Measurements from ENCODE around the gene PTPRM.

The PTPRM gene

DNA sequence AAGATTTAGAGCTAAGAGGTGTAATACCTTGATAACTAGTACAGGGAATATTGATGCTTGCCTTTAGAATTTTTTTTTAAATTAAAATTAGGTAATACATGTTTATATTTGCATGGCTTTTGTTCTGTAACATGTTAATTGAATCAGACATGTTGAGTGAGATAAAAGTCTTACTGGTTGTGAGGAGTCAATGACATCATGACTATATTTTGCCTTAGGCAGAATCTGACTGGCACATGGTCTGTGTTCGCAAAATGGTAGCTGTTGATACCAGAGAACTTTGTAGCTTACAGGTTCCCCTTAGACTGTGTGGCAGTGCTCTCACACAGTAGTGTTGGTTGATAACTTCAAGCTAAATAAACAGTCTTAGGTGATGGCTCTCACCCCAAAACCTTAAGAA, 199.7 kb downstream of the PTPRM start:
- no peak for DNase-seq

DNA sequence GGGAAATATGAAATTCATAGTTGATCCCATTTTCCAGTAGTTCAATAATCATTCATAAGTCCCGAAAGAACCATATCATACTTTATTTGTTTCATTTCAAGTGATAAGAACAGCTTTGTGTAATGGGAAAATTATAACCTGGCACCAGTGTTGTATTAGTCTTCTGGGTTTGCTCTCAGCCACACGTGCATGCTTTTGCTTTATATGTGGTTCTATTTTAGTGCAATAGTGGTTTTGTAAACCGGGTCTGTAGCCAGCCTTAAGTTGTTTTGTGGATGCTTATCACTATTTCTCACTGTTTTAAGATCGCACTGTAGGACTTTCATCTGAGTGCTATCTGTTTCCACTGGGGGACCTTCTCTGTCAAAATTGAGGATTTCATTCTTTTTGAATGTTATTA, 203.8 kb downstream of the PTPRM start:
- no peak for DNase-seq

- DNase-seq: no peak
These were observed 205.4 kb downstream of the PTPRM start for GRCh38 chr18:7772510-7772888.

- no peak for DNase-seq
These were observed 205.8 kb downstream of the PTPRM start for GRCh38 chr18:7772951-7773350.

DNA sequence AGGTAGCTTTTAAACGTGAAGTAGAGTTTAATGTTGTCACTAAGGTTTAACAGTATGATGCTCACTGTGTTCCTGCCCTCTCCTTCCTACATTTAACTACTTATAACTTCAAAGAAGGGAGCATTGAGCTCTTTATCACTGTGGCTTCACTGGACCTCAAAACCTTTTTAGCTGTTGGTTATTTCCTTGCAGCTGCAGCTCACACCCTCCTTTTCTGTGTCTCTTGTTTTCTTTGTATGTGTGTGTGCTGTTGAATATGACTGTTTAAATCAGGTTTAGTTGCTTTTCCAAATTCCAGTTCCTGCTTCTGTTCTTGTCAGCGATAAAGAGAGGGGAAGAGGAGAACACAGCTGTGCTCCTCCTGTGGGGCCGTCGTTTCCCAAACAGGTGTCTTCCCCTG, 208.0 kb downstream of the PTPRM start:
- no peak for DNase-seq

GRCh38 chr18:7775843-7776242, 208.7 kb downstream of the PTPRM start:
- no peak for DNase-seq

- DNase-seq: no peak
These were observed 211.1 kb downstream of the PTPRM start for GRCh38 chr18:7778181-7778580.

GRCh38 chr18:7779211-7779610, 212.1 kb downstream of the PTPRM start:
- no peak for DNase-seq

DNA sequence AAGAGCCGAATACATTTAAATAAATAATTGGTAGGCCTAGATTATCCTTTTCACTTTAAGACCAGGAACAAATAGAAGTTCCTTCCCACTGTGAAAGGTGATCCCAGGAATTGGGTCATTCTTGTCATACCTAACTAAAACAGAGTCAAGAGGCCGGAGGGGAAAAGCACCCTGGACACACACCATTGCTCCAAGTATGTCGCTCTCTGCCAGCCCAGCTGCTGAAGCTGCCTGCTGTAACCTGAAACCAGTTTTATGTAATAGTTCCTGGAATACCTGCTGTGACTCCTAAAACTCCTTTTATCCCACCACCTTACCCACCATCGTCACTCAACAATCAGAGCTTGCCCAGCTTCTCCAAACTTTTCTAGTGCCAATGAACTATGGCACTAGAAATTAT, 217.1 kb downstream of the PTPRM start:
- DNase-seq: no peak

DNA sequence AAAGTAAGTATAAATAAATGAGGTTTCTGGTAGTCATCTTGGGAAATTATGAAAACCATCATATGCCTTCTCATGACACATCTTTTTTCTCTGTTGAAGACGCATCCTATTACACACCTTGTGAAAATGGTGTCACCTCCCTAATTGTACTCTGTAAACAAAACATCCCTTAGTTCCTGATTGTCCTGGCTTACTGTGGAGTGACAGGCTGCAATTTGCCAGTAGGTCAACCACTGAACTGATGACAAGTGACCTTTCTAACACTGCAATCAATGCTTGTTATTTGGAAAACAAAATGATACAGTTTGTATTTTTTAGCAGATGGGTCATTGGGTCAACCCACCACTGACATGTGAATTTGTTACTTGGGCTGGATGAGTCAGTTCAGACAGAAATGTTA, 219.5 kb downstream of the PTPRM start:
- DNase-seq: no peak

GRCh38 chr18:7787339-7787738, 220.2 kb downstream of the PTPRM start:
- DNase-seq: no peak

- DNase-seq: no peak
These were observed 222.9 kb downstream of the PTPRM start for GRCh38 chr18:7789856-7790552.

DNA sequence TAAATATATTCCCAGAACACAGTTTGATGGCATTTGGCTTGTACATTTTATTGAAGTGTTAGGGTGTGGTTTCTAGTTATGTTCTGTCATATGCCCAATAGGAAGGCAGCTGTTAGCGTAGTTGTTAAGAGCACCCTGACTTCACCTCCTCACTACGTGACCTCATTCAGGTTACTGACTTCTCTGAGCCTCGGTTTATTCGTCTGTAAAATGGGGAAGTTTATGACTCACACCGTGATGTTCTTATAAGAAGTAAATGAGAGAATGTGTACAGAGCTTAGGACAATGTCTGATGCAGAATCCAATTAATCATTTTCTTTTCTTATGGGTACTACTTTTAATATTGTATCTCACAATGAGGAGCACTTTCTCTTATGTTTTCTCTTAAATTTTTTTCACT, 226.0 kb downstream of the PTPRM start:
- no peak for DNase-seq

DNA sequence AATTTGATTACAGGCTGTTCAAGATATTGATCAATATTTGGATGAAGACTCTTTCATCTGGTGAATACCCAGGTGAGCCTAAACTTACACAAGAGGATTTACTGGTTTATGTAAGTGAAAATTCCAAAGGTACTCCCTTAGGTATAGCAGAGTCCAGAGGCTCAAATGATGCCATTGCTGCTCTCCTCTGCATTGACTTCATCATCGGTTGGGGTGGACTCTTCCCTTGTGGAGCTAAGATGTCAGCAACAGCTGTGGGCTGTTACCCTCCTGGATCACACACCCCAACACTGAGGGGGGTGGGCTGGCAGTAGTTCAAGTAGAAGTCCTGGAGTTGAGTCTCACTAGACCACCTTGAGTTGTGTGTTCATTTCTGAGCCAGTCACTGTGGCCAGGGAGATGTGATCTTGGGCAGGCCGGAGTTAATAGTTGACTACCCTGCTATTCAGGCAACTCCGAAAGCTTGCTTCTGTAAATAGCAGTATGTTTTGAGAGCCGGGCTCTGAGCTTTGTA, 236.9 kb downstream of the PTPRM start:
- no peak for DNase-seq

GRCh38 chr18:7805096-7805495, 238.0 kb downstream of the PTPRM start:
- DNase-seq: no peak

DNA sequence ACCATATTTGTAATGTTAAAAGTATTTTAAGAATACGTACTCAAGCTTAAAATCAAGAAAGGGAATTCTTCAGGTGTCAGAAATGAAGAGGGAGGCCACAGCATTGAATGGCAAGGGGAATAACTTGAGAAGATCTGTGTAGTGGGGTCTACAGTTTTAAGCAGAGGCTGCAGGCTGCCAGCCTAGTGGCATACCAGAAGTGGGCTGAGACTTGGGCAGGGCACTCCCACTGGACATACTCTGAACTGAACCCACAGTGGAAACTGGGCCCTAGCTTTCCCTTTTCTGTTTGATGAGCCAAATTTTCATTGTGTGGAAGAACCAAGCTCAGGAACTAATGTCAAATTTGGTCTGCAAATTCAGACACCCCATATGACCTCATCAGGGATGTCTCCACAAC, 238.8 kb downstream of the PTPRM start:
- DNase-seq: no peak

DNA sequence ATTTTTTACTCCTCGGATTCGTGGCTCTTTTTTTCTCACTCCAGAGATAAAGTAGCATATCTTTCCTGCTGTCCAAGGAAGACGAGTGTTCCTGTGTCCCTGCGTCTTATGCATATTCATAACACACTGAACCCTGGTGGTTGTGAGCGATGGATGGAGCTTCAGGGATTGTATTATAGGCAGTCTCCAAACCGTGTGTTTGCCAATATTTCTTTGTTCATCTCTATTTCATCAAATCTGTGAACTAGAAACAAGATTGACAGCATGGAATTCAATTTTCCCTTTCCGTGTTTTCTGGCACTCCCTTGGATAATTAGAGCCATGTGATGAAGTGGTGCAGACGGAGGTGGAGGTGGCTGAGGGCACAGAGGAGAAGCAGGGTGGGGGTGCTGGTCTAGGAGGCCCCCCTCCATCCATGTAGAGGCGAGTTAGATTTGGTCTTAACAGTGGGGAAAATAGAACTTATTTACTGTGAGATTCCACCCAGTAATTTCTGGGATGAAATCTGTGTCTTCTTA, 240.9 kb downstream of the PTPRM start:
- DNase-seq: no peak

GRCh38 chr18:7808992-7809391, 241.9 kb downstream of the PTPRM start:
- no peak for DNase-seq

- DNase-seq: no peak
These were observed 242.3 kb downstream of the PTPRM start for GRCh38 chr18:7809455-7809854.

- DNase-seq: no peak
These were observed 242.9 kb downstream of the PTPRM start for GRCh38 chr18:7809978-7810377.

DNA sequence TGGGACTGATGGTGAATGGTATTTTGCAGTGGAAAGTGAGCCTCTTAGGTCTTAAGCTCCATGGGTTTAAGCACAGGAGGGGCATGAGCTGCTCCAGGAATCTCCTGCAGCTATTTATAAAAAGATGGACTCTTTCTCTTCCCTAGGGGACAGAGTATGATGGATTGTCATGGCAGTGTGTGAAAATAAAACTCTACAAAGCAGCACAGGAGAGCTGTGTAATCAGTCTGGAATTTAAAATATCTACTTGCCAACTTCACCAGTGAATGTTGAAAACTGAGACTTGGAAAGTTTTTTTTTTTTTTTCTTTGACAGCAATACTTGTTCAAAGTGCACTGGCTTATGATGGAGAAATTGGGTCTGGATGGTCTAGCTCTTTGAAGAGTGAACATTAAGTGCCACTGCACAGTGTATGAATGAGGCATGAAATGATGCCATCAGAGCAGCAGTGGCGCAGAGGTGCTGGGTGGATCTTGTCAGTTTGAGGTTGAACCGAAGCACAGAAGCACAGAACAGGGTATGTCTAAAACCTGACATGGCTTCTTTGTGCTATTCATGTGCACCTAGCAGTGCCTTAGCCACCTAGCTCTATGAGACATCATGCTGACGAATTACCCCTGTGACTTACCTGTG, 245.4 kb downstream of the PTPRM start:
- DNase-seq: no peak

GRCh38 chr18:7813131-7813530, 246.0 kb downstream of the PTPRM start:
- DNase-seq: no peak

GRCh38 chr18:7814754-7815315, 247.7 kb downstream of the PTPRM start:
- no peak for DNase-seq

DNA sequence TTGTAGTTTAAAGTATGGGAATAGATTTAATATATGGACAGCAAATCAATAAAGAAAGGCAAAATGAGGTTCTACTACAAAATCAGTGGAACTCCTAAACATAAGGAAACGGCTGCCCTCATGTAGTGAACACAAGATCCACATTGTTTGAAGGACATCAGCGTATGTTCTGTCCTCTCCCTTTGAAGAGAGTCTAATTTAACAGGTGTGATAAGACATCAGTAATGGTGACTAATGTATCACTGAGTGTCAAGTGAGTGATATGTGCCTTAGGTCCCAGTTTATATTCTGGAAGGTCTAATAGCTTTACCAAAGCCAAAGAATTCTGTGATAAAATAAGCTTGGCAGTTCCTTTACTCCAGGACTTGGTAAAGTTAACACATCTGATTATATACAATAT, 248.7 kb downstream of the PTPRM start:
- DNase-seq: no peak
